Astrocyte of the cerebellum (primary cell): ENCODE results near the gene PDZD2.

Experiments
- DNase-seq: peaks from one replicate; pipeline ENCODE4 v3.0.0-alpha.2; 2011; ENCODE audit warnings: low read depth
- H3K4me3 ChIP-seq: 2 replicates; pipeline ENCODE4 v1.5.1; 2011; ENCODE audit warnings: mild to moderate bottlenecking, low read depth, low read length, moderate library complexity
- CTCF ChIP-seq: IDR thresholded peaks from 2 replicates; pipeline ENCODE4 v1.5.1; 2012; ENCODE audit warnings: low read length, low read depth, moderate library complexity, mild to moderate bottlenecking; ENCODE audit errors: missing control alignments
- in situ Hi-C: cut with HindIII; loops from 2 replicates; pipeline ENCODE4 v1.10.0; 2017; ENCODE audit warnings: low sequenced_read_pairs

The PDZD2 gene

GRCh38 chr5:32055891-32056866 lies 417.2 kb downstream of the PDZD2 start:
- in situ Hi-C loops, result loop anchor here (5.0 kb wide), 1 partner anchor 51 kb away; no protein-coding TSS in a partner anchor
- H3K4me3 ChIP-seq, result no peak overlapping the region
- DNase-seq, result no peak
- no peak for TF ChIP-seq CTCF

GRCh38 chr5:32057187-32058096 lies 418.5 kb downstream of the PDZD2 start:
- TF ChIP-seq CTCF, result no peak
- in situ Hi-C loops, result loop anchor here (5.0 kb wide), 1 partner anchor 50 kb away; no protein-coding TSS in a partner anchor
- no peak for DNase-seq
- H3K4me3 ChIP-seq, result no peak overlapping the region

GRCh38 chr5:32058101-32058500 lies 419.2 kb downstream of the PDZD2 start:
- TF ChIP-seq CTCF, result no peak
- H3K4me3 ChIP-seq, result no peak overlapping the region
- no peak for DNase-seq
- in situ Hi-C loops, result loop anchor here (5.0 kb wide), 1 partner anchor 49 kb away; no protein-coding TSS in a partner anchor

- in situ Hi-C loops, result loop anchor here (5.0 kb wide), 1 partner anchor 48 kb away; no protein-coding TSS in a partner anchor
- TF ChIP-seq CTCF, result no peak
- no peak for DNase-seq
- H3K4me3 ChIP-seq, result no peak overlapping the region
These were observed 420.1 kb downstream of the PDZD2 start for GRCh38 chr5:32058997-32059396.

- in situ Hi-C loops, result loop anchor here (5.0 kb wide), 1 partner anchor 47 kb away; no protein-coding TSS in a partner anchor
- no peak for DNase-seq
- H3K4me3 ChIP-seq, result no peak overlapping the region
- no peak for TF ChIP-seq CTCF
These were observed 421.0 kb downstream of the PDZD2 start for GRCh38 chr5:32059761-32060530.
